Cerebellar nuclear complex (tissue), 1 donor: ENCODE measurements around the gene KIF1C.

Source experiments
- DNase-seq, 2 experiments: peaks; one replicate each; lab custom pipeline; 2025; lab: John Stamatoyannopoulos, UW

The KIF1C gene

DNA sequence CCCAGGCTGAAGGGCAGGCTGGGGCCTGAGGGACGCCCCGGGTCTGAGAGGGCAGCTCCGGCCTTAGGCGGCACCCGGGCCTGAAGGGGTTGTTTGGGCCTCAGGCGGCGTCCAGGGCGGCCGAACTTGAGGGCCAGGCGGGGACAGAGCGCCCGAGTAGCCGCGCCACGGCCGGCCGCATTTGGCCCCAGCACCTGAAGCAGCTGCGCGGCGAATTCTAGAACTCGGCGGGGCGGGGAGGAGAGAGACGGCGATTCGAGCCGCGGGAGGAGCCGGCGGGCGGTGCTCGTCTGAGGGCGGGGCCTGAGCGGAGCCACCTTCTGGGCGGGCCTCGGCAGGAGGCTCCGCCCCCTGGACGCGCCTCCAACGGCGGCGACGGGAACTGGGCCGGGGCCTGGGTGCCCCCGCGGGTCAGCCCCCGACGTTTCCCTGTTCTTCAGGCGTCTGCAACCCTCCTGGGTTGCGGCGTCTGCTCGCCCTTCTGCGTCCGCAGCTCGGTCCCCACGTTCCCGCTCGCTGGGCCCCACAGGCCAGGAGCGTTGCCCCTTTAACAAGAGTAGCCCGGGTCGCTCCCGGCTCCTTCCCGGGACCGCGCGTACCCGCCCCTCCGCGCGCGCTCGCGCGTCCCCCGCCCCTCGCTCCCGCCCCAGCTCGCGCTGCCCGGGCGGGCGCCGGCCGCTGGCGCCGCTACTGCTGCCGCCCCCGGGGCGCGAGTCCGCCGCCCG is at the start of gene KIF1C, which contains the start of gene INCA1:
KIF1C (plus strand) TSS at position 649 of the 725 bp plus-strand sequence. CDS start 2,297 bp downstream, outside the sequence.
INCA1 (minus strand) TSS at position 221 of the 725 bp plus-strand sequence. CDS start 3,085 bp downstream, outside the sequence.
- peak in 1 of 2 experiments; percentile 63 for DNase-seq

- no peak for DNase-seq
Measured at GRCh38 chr17:4948166-4948930, 49.4 kb upstream of the KIF1C start, which contains the start of gene PFN1. Gene PFN1, minus strand, starts transcription at chr17:4948530. Its CDS starts 136 bp downstream, at chr17:4948394.

DNA sequence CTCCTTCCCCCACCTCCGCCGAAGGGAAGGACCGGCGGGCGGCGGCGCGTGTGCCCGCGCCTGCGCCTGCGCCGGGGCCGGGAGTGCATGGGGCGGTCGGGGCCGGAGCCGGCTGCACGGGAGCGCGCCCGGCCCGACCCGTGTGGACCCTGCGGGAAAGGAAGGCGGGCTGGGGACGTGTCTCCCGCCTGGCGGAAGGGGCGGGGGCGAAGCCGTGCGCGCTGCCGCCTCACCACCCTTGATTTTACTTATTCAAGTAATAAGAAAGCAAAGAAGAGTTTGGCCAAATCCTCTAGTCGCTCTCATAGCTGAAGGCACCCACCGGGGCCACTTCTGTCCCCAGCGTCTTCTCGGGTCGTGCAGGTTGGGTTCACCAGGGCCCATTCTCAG is 48.8 kb upstream of the KIF1C start:
- no peak for DNase-seq

DNA sequence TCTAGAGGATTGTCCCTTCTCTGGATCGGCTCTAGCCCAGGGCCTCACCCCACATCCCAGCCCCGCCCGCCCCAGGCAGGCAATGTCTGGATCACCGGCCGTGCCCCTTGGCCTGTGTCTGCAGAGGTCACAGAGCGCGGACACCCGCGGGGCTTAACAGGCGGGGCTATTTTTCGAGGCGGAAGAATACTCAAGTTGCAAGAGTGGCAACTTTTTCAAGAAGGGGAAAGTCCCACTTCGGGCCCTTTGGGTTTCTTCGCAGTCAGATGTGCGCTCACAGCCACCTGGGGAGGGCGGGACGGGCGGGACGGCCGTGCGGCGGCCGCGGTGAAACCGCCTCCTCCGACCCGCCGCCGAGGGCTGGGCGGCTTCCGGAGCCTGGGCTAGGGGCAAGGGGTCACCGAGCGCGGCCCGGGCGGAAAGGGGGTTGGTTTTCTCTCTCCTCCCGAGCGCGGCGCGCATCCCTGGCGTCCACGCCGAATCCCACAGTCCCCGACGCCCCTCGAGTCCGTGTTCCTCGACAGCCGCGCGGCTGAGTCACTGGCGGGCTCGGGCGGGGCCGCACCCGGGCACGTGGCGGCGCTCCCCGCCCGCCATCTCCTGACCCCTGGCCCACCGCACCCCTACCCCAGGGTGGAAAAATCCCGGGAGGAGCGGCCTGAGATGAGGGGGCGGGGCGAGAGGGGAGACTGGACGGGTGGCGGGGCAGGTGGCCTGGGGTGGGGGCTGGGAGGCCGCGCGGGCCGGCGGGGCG is 48.3 kb upstream of the KIF1C start:
- no peak for DNase-seq

GRCh38 chr17:4950075-4950745 is 47.5 kb upstream of the KIF1C start:
- DNase-seq: no peak

- no peak for DNase-seq
Measured at GRCh38 chr17:4950746-4951204, 47.0 kb upstream of the KIF1C start, which contains the start of gene ENO3. Gene ENO3, plus strand, starts transcription at chr17:4951119. Its CDS starts 711 bp downstream, at chr17:4951830.

- no peak for DNase-seq
Measured at GRCh38 chr17:4951486-4951885, 46.3 kb upstream of the KIF1C start.

DNA sequence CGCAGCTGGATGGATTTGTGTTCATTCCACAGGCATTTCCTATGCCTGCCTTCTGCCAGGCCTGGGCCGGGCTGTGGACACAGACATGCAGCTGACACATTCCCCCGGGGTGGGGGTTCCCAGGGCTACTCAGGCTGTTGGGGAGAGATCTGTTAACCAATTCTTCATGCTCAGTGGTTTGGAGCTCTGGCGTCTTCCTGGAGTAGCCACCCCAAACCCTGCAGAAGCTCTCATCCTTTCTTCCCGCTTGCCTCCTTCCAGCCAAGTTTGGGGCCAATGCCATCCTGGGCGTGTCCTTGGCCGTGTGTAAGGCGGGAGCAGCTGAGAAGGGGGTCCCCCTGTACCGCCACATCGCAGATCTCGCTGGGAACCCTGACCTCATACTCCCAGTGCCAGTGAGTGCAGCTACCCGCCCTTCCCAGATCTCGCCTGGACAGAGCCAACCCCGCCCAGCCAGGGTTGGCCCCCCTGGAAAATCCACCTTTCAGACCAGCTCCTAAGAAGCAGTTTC is 44.2 kb upstream of the KIF1C start:
- DNase-seq: no peak

- no peak for DNase-seq
Measured at GRCh38 chr17:4955091-4955490, 42.7 kb upstream of the KIF1C start.

- DNase-seq: no peak
Measured at GRCh38 chr17:4956493-4957061, 41.2 kb upstream of the KIF1C start.

DNA sequence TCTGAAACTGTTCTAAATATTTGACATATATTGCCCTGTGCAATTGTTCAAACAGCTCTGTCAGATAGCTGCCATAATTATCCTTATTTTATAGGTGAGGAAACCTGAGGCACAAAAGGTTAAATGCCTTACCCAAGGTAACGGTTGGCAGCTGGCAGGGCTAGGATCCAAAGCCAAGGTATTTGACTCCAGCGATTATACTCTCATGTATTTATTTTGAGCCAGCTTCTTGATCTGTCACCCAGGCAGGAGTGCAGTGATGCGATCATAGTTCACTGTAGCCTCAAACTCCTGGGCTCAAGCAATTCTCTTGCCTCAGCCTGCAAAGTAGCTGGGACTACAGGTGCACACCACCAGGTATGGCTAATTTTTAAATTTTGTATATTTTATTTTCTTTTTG is 39.6 kb upstream of the KIF1C start:
- no peak for DNase-seq

DNA sequence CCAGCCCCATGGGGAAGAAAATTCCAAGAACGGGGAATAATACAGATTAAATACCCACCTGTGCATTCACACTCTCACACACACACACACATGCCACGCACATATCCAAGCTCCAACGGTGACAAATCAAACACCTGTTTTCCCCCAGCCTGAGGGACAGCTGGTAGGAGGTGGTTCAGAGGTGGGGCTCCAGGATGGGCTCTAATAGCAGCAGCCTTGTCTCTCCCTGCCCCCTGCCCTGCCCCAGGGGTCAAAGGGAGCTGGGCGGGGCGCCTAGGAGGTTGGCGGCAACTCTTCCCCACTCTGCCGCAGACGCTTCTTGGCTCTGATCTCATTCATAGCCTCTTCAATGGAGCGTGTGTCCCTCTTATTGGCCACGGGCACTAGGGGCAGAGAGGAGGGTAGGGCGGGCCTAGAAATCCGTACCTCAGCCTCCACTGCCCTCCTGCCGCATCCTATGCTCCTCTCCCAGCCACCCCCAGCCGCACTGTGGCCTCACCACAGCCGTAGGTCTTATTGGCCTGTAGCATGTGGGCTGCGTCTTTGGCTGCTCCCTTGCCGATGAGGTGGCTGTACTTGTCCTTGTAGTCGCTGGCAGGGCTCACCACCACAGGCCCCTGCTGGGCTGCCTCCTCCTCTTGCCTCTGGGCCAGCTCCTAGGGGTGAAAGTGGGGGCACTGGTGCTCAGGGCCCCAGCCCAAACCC is 38.3 kb upstream of the KIF1C start:
- no peak for DNase-seq

GRCh38 chr17:4960279-4960922 is 37.3 kb upstream of the KIF1C start:
- DNase-seq: no peak

DNA sequence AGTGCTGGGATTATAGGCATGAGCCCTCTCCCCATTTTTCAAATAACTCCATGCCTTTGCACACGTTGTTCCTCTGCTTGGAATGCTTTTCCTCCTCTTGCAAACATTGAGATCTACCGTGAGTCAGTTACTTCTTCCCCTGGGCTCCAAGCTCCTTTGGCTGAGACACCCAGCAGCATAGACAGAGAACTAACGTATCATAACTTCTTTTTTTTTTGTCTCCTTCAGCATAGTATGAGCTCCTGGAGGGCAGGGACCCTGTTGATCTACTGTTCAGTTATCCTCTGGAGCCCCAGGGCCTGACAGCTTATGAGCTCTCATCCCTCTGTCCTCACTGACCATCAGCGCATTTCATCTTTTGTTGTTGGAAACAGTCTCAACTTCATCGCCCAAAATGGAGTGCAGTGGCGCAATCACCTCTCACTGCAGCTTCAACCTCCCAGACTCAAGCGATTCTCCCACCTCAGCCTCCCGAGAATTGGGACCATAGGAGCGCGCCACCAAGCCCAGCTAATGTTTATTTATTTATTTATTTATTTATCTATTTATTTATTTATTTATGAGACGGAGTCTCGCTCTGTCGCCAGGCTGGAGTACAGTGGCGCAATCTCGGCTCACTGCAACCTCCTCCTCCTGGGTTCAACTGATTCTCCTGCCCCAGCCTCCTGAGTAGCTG is 32.3 kb upstream of the KIF1C start:
- no peak for DNase-seq

GRCh38 chr17:4966844-4967538 is 30.8 kb upstream of the KIF1C start:
- peak; percentile 99 to 100 for DNase-seq

- peak; percentile 80 to 90 for DNase-seq
Measured at GRCh38 chr17:4967539-4968485, 29.9 kb upstream of the KIF1C start, which contains the start of gene SPAG7. Gene SPAG7, minus strand, starts transcription at chr17:4967817. Its CDS starts 13 bp downstream, at chr17:4967804.

DNA sequence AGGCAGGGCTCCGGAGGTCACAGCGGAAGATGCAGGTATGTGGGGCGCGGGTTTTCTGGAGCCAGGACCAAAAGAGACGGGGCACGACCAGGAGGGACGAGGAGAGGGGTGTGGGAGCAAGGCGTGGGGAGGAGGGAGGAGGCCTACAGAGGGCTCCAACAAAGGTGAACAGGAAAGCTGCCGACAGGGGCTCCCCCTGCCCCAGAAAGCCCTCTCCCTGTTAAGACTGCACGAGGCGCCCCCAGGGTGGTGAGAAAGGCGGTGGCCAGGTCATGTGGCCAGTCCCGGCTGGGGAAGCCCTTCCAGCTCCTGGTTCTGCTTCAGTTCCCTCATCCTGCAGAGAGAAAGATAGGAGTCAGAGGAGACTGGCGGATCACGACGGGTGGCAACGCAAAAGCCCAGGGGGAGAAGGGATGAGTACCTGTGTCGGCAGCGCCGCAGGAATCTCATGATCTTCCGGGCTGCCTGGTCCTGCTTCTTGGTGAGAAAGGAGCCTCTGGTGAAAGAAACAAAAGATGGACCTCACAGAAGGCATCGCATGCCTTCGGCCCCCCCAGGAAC is 29.2 kb upstream of the KIF1C start:
- no peak for DNase-seq
